ENCODE data around the gene ZSCAN20.

ZSCAN20 gene

GRCh38 chr1:33472269-33472980, at the start of gene ZSCAN20:
Gene ZSCAN20, plus strand, starts transcription at chr1:33472645. Its CDS starts 6,644 bp downstream, at chr1:33479289.
- DNase-seq = peak; percentile 95

- DNase-seq = no peak
Observed at GRCh38 chr1:33424205-33424604, 48.2 kb upstream of the ZSCAN20 start.

GRCh38 chr1:33424610-33425009, 47.8 kb upstream of the ZSCAN20 start:
- DNase-seq = no peak

- peak; percentile 27 for DNase-seq
Observed at GRCh38 chr1:33425900-33426299, 46.5 kb upstream of the ZSCAN20 start.

GRCh38 chr1:33426916-33427315, 45.5 kb upstream of the ZSCAN20 start:
- no peak for DNase-seq

- DNase-seq = no peak
Observed at GRCh38 chr1:33428661-33429060, 43.8 kb upstream of the ZSCAN20 start.

- DNase-seq = no peak
Observed at GRCh38 chr1:33429332-33429731, 43.1 kb upstream of the ZSCAN20 start.

- peak; percentile 16 for DNase-seq
Observed at GRCh38 chr1:33429856-33430691, 42.4 kb upstream of the ZSCAN20 start.

- DNase-seq = peak; percentile 92
Observed at GRCh38 chr1:33430692-33431593, 41.5 kb upstream of the ZSCAN20 start, which contains the start of gene PHC2. Gene PHC2, minus strand, starts transcription at chr1:33431095. Its CDS starts 55,556 bp downstream, at chr1:33375539.

GRCh38 chr1:33433509-33434362, 38.7 kb upstream of the ZSCAN20 start:
- DNase-seq = no peak

GRCh38 chr1:33434363-33434750, 38.1 kb upstream of the ZSCAN20 start:
- DNase-seq = no peak

- no peak for DNase-seq
Observed at GRCh38 chr1:33435096-33435820, 37.2 kb upstream of the ZSCAN20 start.

- DNase-seq = no peak
Observed at GRCh38 chr1:33436557-33437285, 35.7 kb upstream of the ZSCAN20 start.

GRCh38 chr1:33438364-33439160, 33.9 kb upstream of the ZSCAN20 start:
- no peak for DNase-seq

GRCh38 chr1:33439662-33440061, 32.8 kb upstream of the ZSCAN20 start:
- no peak for DNase-seq

GRCh38 chr1:33441088-33441745, 31.2 kb upstream of the ZSCAN20 start:
- no peak for DNase-seq

GRCh38 chr1:33442141-33442540, 30.3 kb upstream of the ZSCAN20 start:
- no peak for DNase-seq

- no peak for DNase-seq
Observed at GRCh38 chr1:33443080-33443704, 29.3 kb upstream of the ZSCAN20 start.

Data from activated CD4-positive, alpha-beta T cell treated with anti-CD3 and anti-CD28 coated beads, Interleukin-10, Interleukin-2, amounts not matched to agents 100 ng/mL and 50 ng/mL, durations not matched to agents 16 hours and 8 hours (primary cell).